ENCODE results near the gene ZNF501. TPM values are rescaled to one million over a fixed set of nuclear protein-coding genes. Genes with fewer than 3 reads are reported as not detected.

Gene ZNF501
- total and polyA plus RNA-seq, 2 donors (not counting 1 experiment from before 2014, with no cell fraction given), result 0.79 to 7.2 TPM

DNA sequence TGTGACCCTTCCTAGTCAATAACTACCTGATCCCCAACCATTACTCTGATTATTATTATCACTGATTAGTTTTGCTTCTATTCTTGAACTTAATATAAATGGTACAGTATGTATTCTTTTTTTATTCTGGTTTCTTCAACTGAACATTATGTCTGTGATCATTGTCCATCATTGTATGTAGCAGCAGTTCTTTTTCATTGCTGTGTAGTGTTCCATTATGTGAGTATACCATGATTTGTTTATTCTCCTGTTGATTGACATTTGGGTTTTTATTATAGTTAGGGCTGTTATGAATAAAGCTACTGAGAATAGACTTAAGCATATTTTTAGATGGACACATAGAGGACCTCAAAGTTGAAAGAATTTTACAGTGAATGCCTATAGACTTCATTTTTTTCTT is 34.8 kb downstream of the ZNF501 start:
- no peaks in the 10 kb centered on the region for H4K20me1 ChIP-seq (ENCODE audit: control insufficient read depth, insufficient read depth, low read length, poor library complexity, severe bottlenecking)
- no peak for TF ChIP-seq EZH2 (IDR thresholded peaks at IDR 0.05; ENCODE audit: borderline replicate concordance, insufficient read depth, low read depth, low read length, poor library complexity, severe bottlenecking)
- TF ChIP-seq, protein P1, sequence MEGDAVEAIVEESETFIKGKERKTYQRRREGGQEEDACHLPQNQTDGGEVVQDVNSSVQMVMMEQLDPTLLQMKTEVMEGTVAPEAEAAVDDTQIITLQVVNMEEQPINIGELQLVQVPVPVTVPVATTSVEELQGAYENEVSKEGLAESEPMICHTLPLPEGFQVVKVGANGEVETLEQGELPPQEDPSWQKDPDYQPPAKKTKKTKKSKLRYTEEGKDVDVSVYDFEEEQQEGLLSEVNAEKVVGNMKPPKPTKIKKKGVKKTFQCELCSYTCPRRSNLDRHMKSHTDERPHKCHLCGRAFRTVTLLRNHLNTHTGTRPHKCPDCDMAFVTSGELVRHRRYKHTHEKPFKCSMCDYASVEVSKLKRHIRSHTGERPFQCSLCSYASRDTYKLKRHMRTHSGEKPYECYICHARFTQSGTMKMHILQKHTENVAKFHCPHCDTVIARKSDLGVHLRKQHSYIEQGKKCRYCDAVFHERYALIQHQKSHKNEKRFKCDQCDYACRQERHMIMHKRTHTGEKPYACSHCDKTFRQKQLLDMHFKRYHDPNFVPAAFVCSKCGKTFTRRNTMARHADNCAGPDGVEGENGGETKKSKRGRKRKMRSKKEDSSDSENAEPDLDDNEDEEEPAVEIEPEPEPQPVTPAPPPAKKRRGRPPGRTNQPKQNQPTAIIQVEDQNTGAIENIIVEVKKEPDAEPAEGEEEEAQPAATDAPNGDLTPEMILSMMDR (IDR thresholded peaks at IDR 0.05), result no peak
- H3K27me3 ChIP-seq (replicated peaks in 1 of 4; ENCODE audit: control extremely low read depth in 1 of 4, control insufficient read depth in 3 of 4, insufficient read depth in 4 of 4, low read length in 3 of 4), result no peaks in the 10 kb centered on the region
- ATAC-seq (ENCODE audit: low read depth) (no peak), DNase-seq (no peak)
- H3K4me3 ChIP-seq (ENCODE audit: control extremely low read depth in 1 of 5, extremely low read depth in 1 of 5, insufficient read depth in 1 of 5, low read depth in 2 of 5, low read length in 4 of 5), result no peak overlapping the region
- no peak overlapping the region for H3K4me2 ChIP-seq (replicated peaks; ENCODE audit: low read depth, low read length, poor library complexity, severe bottlenecking)
- Mint-ChIP-seq H3K27ac (no peak overlapping the region), H3K4me1 (peaks cover 16% of the 10 kb centered on the region), H3K27me3 (no peaks in the 10 kb centered on the region), H3K9me3 (ENCODE audit: insufficient read depth) (no peaks in the 10 kb centered on the region), H3K4me3 (no peak overlapping the region)
- H3K9ac ChIP-seq (ENCODE audit: low read length), result no peak overlapping the region
- peaks cover 6 to 15% of the 10 kb centered on the region in 2 donors for H3K4me1 ChIP-seq (ENCODE audit: control insufficient read depth in 2 of 2, insufficient read depth in 2 of 2, low read length in 2 of 2)
- intact Hi-C loops (cut with micrococcal nuclease), result loop anchor here (5.0 kb wide), 2 partner anchors 1142 to 1992 kb away; partner anchors contain the start of genes ANO10 and CCDC13
- peaks cover 52% of the 10 kb centered on the region for H3K79me2 ChIP-seq (ENCODE audit: control insufficient read depth, insufficient read depth, low read length)
- no peak overlapping the region for H2AFZ ChIP-seq (ENCODE audit: insufficient read depth, low read depth, low read length, poor library complexity, severe bottlenecking)
- CTCF ChIA-PET, result no interaction called here
- peaks cover 0 to under 1% of the 10 kb centered on the region in 2 experiments for H3K36me3 ChIP-seq (replicated peaks in 1 of 2; ENCODE audit: control extremely low read depth in 1 of 2, control insufficient read depth in 1 of 2, extremely low read depth in 1 of 2, insufficient read depth in 2 of 2, low read length in 1 of 2)
- H3K27ac ChIP-seq (ENCODE audit: low read length in 2 of 2), result no peak overlapping the region
- POLR2A ChIA-PET, result no interaction called here
- peaks cover 0 to 9% (median 1%) of the 10 kb centered on the region in 3 donors for H3K9me3 ChIP-seq (ENCODE audit: control extremely low read depth in 1 of 3, control insufficient read depth in 2 of 3, insufficient read depth in 1 of 3, low read length in 2 of 3)

DNA sequence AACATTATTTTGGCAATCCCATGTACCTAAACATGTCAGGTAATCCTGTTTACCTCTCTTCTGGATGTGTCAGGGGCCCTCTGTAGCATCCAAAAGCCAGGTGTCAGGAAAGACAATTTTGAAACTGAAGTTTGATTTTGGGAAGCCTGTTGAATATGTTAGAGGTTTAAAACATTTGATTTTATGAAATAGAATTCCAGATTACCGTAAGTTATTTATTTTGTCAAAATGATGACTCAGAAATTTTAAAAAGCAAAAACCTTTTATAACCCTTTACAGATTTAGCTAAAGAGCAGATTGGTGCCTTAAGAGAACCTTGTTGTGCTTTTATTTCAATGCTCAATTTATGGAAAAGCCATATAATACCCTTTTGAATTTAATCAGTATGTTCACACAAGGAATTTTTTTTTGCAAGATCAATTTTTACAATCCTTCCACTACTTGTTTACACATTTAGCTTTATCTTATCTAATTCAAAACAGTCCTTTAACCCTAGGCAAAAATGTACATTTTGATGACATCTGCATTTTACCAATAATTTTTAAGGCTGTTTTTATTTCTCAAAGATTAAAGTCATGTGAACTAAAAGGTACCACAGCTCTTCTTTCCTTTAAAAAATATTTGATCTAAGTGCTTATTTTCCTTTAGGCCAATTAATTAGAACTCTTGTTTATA is 42.1 kb downstream of the ZNF501 start:
- no peak overlapping the region for H3K27ac ChIP-seq (ENCODE audit: low read length in 2 of 2)
- WGBS (ENCODE audit: insufficient coverage), result no CpG with 5 or more reads among the region's 1 CpG
- H4K20me1 ChIP-seq (ENCODE audit: control insufficient read depth, insufficient read depth, low read length, poor library complexity, severe bottlenecking), result no peaks in the 10 kb centered on the region
- intact Hi-C loops (cut with micrococcal nuclease), result no loop called here
- Mint-ChIP-seq H3K4me1 (no peaks in the 10 kb centered on the region), H3K4me3 (no peak overlapping the region), H3K9me3 (ENCODE audit: insufficient read depth) (peaks cover 3% of the 10 kb centered on the region), H3K27me3 (no peaks in the 10 kb centered on the region), H3K27ac (no peak overlapping the region)
- H3K9me3 ChIP-seq (ENCODE audit: control extremely low read depth in 1 of 3, control insufficient read depth in 2 of 3, insufficient read depth in 1 of 3, low read length in 2 of 3), result peaks cover 2 to 12% (median 6%) of the 10 kb centered on the region in 3 donors
- DNase-seq (no peak), ATAC-seq (ENCODE audit: low read depth) (no peak)
- no peak overlapping the region for H3K4me2 ChIP-seq (replicated peaks; ENCODE audit: low read depth, low read length, poor library complexity, severe bottlenecking)
- TF ChIP-seq, protein P1 (IDR thresholded peaks at IDR 0.05), result no peak
- no peak for TF ChIP-seq EZH2 (IDR thresholded peaks at IDR 0.05; ENCODE audit: borderline replicate concordance, insufficient read depth, low read depth, low read length, poor library complexity, severe bottlenecking)
- POLR2A ChIA-PET, result no interaction called here
- H3K36me3 ChIP-seq (replicated peaks in 1 of 2; ENCODE audit: control extremely low read depth in 1 of 2, control insufficient read depth in 1 of 2, extremely low read depth in 1 of 2, insufficient read depth in 2 of 2, low read length in 1 of 2), result no peaks in the 10 kb centered on the region
- H3K27me3 ChIP-seq (replicated peaks in 1 of 4; ENCODE audit: control extremely low read depth in 1 of 4, control insufficient read depth in 3 of 4, insufficient read depth in 4 of 4, low read length in 3 of 4), result no peaks in the 10 kb centered on the region
- peaks cover 20% of the 10 kb centered on the region for H3K79me2 ChIP-seq (ENCODE audit: control insufficient read depth, insufficient read depth, low read length)
- no peak overlapping the region for H3K9ac ChIP-seq (ENCODE audit: low read length)
- H3K4me3 ChIP-seq (ENCODE audit: control extremely low read depth in 1 of 5, extremely low read depth in 1 of 5, insufficient read depth in 1 of 5, low read depth in 2 of 5, low read length in 4 of 5), result no peak overlapping the region
- CTCF ChIA-PET, result no interaction called here
- no peaks in the 10 kb centered on the region for H3K4me1 ChIP-seq (ENCODE audit: control insufficient read depth in 2 of 2, insufficient read depth in 2 of 2, low read length in 2 of 2)
- H2AFZ ChIP-seq (ENCODE audit: insufficient read depth, low read depth, low read length, poor library complexity, severe bottlenecking), result no peak overlapping the region

Measured in B cell (primary cell).